Stimulated activated CD4-positive, alpha-beta T cell treated with anti-CD3 and anti-CD28 coated beads, TNF-alpha, amount 100 ng/mL, for 1 hour (primary cell): ENCODE measurements around the gene STK39.
"Not testable (repeated sequence)": the region's sequence is repeated elsewhere in the genome, so short reads cannot be mapped to it uniquely, and the experiment has no call there.

Source experiments
- DNase-seq, 3 donors: peaks; one replicate each; pipeline ENCODE4 v3.0.0-alpha.2; 2020; ENCODE audit warnings: low read depth in 3 of 3, low spot score in 1 of 3

The STK39 gene

DNA sequence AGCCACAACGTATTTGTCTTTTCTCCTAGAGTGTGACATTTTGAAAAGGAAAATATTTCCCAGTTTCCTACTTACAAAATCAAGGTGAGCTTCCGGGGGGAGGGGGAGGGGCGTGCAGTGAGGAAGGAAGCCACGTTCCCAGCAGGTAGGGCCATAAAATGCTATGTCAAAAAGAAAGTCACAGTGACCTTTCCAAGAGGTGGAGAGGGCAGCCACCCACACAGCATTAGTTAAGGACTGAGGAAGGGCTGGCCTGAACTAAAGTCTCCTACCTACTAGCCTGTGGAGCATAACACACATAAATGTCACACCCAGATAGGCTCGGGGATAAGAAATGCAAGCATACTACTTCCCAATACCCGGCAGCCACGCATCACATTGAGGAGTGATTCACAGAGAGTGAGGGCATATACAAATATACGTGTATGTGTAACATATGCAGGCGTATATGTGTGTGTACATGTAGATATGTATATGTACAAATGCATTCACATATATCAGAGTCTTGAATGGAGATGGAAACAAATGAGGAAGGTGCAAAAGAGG, 191.1 kb downstream of the STK39 start:
- no peak for DNase-seq

DNA sequence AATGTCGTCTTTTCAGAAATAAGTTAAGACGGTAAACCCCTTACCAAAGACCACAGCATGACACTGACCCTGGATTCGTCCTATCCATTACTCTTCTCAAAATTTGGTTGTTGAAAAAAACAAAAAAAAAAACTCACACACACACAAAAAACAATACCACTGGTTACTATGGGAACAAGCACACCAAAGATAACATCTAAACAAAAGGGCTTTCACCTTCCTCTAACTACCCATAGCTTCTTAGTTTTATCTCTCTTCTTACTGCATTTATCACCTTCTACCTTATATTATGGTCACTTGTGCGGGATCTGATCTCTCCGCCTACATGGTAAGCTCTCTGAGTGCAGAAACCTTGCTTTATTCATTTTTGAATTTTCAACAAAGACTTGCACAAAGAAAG, 192.7 kb downstream of the STK39 start:
- DNase-seq, result no peak

DNA sequence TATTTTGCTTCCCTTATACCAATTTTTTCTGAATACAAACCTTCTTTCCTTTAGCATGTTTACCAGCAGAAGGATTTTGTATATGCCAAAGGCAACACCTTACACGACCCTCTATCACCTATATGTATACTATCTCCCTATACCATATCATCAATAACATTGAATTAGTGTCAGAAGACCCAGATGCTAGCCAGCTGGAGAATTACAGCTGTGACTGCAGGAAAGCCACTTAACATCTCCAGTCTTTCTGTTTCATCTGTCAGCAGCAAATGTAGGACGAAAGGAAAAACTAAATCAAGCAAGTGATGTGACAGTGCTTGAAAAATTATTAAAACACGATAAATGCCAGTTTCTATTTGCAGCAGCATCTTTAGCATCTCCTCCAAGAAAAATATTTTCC, 193.7 kb downstream of the STK39 start:
- DNase-seq, result no peak

DNA sequence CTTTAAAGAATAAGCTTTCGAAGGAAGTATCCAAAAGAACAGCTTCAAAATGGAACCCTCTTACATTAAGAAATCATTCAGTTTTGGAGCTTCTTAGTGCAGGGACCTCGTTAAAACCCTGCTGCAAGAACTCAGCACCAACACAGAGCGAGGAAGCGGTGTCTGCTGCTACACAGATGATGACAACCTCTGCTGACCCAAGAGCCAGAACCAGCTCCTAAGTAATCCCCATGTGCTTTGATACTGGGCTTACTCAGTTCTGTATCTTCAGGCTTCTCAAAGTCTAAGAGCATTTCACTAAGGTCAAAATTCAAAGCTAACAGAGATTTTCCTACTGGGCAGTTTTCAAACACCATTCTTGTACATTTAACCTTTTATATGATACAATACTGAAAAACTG, 194.6 kb downstream of the STK39 start:
- no peak for DNase-seq

DNA sequence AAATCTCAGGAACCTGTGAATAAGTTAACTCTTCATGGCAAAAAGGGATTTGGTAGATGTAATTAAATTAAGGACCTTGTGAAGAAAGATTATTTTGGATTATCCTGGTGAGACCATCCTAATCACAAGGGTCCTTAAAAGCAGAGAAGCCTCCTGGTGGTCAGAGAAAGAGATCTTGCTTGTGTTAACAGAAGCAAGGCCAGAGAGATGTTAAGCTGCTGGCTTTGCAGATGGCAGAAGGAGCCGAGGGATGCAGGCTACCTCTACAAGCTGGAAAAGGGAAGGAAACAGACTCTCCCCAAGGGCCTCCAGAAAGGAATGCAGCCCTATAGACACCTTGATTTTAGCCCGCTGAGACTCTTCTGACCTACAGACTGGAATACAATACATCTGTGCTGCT, 197.0 kb downstream of the STK39 start:
- DNase-seq, result no peak

DNA sequence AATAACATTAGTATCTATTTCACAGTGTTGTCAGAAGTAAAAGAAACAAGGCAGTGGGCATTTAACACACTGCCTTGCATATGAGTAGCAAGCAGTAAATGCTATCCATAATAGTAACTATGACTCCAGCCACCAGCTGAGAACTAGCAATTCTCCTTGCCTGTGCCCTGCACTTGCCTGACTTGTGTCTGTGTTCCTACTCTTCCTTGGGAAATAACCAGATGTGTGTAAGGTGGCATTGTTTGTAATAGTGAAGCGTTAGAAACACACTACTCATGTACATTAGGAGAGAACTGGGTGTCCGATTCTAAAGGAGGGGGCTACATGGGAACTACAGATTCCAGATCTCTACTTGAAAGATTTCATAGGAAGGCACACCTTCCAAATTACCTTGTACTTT, 197.8 kb downstream of the STK39 start:
- DNase-seq, result no peak

DNA sequence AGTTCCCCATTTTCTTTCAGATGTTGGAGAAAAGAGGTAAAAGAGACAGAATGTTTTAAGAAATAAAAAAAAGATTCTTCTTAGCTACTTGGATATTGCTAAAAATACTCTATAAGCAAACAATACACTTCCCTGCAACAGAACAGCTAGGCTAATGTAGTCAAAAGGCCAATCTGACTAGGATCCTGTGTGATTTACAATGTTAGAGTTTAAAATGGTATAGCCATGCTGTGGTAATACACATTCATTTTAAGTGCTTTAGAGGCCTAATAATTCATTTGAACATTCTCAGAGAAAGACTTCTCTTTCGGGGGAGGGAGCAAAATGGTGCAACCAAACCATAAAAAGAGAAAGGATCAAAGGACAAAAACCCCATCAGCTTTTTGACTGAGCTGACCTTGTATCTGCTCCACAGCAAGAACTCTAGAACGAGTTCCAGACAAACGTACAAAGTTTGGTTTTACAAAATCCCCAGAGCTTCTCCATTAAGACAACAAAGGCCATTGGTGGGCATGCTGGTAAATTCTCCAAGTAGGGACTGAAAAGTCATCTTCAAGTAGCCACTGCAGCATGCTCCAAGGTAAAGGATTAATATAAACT, 200.2 kb downstream of the STK39 start:
- DNase-seq, result no peak

DNA sequence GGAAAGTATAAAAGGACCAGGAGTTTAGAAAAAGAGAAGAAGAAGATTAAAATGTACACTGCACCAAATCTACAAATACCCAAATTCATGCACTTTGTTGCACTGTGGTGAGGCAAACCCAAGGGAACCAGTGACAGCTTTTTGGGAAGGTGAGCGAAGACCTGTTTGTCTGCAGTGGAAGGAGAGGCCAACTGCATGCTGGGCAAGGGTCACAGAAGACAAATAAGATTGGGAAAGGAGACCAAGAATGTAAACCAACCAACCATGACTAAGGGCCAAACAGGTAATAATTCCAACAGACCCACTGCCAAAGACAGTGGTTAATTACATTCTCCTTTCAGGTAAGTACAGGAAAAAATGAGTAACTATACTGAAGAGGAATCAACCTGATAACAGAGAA, 202.8 kb downstream of the STK39 start:
- DNase-seq, result no peak

DNA sequence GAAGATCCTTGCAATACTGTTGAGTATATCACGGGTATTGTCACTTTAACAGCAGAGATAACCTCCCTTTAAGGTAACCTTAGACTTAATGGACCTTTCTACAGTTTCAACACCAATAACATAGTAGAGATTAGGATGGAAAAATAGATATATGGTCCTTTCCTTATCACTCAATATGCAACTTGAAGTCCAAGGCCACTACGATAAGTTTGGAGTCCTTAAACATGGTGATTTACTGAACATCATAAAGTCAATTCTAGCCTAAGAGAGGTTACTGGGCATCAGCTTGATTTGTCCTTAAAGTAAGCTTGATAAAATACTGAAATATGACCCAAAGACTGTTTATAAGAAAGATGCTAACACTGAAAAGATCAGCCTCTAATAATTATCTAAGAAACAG, 203.2 kb downstream of the STK39 start:
- no peak for DNase-seq

DNA sequence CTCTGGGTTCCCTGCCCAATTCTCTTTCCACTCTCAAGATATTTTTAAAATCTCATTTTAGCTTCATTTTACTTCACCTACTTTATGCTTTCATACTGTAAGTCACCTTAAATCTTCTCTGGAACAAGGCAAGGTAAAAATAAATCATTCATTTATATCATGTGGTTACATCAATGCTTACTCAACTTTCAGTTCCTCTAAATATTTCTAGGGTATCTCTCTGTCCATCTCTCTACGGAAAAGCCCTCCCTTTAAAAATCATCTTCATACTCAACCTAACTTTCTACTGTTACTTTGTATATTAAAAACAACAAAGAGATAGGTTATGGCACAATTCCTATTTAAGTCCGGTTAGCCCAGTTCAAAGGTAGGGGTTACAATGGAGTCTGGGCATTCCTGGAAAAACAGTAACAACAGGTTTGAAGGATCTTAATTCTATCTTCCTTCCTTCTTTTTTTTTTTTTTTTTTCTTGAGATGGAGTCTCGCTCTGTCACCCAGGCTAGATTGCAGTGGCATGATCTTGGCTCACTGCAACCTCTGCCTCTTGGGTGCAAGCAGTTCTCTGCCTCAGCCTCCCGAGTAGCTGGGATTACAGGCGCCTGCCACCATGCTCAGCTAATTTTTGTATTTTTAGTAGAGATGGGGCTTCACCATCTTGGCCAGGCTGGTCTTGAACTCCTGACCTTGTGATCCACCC, 205.1 kb downstream of the STK39 start:
- not testable (repeated sequence) for DNase-seq

DNA sequence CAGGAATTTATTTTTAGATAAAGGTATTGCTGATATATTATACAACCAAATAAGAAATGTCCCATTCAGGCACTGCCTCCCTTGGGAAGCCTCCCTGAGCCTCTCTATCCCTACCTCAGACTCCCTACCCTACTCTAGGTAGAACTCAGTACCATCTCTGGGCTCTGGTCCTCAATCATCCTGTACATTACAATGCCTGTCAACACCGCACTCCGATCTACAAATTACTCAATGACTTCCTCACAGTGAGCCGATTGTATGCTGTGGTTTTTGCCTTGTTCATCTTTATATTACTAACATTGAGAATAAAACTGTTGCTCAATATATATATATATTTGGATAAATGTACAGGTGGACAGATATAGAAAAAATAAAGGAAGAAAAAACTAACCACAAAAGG, 207.5 kb downstream of the STK39 start:
- no peak for DNase-seq

DNA sequence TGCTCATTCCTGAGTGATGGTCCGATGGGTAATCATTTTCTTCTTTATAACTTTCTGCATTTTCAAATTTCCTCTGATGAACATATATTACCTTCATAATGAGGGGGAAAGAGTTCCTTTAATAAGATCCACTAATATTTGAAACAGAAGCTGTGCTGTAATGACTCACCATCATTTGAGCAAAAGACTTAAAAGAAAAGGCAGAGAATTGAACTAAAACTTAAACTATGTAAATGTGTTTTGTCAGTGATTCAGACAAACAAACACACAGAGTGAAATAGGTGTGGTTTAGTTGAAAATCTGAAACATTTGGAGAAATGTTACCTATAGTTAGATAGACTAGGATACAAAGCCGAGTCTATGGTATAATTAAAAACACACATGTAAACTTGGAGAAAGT, 209.6 kb downstream of the STK39 start:
- no peak for DNase-seq

DNA sequence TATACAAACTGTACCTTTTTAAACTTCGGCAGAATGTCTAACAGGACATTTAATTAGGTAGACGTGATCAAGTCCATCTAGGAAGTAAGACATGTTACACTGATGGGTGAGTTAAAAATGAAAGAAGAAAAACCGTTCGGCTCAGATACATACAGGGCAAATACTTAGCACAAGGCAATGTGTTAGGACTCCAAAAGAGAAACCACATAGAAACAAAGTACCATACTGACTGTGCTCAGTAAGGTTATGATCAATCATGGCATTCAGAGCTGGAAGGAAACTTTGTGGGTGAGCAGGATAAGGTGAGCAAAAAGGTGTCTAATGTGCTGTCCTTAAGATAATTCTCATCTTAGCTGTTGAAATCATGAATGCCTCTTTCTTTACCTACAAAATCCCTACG, 211.9 kb downstream of the STK39 start:
- DNase-seq, result no peak

DNA sequence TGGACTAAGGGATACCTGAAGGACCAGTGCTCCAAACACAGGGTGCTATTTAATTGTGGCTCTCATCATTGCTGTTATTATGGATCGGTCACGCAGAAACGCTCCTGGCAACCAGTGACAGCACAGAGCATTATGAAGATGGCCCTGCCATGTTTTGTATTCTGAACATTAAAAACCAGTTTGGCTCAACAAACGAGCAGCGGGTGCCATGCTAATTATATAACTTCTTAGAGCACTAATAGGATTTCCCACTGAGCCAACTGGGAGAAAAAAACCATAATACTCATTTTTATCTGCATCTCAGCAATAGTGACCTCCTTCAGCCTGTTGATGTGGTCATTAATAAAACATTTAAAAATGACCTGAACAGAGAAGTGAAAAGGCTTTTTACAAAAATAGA, 212.8 kb downstream of the STK39 start:
- DNase-seq, result no peak

DNA sequence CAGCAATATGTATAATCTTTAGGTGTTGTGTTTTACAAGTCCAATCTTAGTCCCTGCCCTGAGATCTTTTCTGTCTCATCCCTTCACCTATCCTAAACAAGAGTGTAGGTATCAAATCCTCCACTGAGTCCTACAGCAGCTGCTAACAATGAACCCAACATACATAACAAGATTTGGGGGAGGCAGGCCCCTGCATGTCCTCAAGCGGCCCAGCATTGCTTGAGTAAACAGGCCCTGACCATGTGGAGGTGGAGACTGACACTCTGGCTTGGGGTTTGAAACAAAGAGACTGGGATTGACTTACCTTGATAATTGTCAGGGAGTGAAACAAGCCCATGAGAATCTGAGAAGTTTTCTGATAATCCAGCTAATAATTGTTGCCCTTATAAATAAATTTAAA, 213.4 kb downstream of the STK39 start:
- no peak for DNase-seq

DNA sequence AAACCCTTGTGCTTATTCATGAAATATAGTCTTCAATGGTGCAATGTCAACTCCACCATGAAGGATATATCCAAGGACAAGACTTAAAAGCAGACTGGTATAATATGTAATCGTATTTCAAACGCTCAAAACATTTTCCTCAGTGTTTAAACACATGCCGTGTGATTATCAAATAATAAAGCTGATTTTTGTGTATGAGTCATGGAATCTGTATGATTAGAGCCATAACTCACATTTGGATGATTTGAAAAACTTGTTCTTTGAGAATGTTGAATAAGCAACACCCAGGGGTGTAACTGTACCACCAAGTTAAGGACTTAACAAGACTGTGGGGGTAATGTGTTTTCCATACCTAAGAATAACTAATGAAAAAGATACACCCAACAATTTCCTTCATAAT, 215.3 kb downstream of the STK39 start:
- no peak for DNase-seq

DNA sequence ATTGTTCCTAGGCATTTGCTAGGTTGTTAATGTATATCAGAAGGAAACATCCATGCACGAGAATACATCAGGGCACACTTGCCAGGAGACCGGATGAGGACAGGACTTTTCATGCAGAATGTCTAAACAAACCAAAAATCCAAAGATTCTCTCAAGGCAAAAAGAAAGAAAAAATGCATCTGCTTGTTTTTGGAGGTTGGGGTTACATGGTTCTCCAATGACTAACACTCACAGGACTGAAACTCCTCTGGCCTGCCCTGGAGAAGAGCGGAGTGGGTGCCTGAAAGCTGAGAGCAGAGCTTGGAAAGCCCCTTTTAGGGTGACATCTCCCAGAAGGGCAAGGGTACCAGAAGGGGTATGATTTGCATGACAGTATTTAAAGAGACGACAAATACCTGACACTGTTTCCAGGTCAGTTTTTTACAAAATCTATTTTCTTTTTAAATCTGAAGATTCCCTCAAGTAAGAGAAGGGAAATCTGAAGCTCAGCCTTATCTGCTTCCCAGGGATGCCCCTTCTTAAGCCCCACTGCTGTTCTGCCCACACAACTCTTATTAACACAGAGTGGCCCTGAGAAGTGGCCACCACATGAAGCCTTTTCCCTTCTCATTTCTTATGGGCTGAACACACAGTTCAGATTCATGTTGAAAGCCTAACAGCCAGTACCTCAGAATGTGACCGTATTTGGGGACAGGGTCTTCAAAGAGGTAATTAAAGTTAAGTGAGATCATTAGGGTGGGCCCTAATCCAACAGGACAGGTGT, 216.4 kb downstream of the STK39 start:
- no peak for DNase-seq

DNA sequence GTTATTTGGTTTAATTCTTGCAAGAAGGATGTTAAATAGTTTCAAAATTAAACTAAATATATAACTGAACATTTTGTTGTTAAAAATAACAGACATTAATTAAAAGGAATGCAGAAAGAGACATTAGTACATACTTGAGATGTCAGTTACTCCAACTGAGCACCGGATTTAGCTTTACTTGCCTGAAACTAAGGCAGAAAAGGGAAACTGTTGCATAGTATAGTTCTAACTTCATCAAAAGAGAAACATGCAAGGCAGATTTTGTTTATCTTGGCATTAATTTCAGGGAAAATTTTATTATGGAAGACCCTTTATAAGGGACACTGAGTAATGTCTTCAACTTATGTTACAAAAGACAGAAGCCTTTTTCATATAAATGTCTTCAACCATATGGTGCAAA, 218.3 kb downstream of the STK39 start:
- DNase-seq, result no peak

DNA sequence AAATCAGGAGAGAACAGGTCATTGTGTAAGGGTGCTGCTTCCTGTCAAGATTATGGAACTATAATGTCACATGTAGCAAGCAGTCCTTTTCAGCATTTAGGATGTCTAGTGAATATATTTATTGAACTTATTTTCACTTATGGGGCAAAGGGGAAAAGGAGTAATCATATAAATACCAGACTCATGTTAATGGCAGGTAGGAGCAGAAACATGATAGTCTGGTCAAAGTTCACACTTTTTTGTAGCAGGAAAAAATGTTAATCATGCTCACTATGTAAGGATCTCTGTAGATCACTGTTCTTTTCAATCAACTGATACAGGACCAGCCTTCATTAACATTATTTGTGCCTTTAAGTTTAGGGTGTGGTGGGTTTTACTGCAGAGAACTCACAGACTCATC, 219.0 kb downstream of the STK39 start:
- no peak for DNase-seq

DNA sequence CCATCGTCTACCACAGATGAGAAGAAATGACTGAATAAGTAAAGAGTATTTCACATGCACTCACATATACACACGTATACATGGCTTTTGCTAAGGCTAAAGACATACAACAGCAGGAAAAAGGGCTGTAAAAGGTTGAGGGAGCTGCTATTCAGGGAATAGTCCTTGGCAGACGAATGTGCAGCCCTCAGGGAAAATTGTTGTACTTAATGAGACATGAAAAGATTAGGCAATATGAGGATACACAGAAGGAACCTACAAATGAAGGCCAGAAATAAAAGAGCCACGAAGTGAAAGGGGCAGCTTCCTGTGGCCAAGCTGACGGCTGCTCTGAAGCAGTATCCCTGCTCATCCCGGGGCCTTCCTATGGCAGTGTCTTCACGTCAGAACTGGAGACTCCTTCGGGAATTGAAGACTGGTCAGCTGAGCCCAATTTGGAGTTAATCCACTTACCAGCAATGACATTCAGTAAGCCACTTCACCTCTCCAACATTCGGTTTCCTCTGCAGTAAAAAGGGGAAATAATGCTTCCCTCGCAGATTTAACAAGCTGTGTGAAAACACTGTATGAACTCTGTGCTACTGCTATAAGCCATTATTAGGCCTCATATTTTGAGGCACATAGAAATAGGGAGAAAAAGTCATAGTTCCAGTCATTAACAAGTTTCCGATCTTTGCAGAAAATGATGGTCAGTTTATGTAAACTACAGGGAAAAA, 221.8 kb downstream of the STK39 start:
- no peak for DNase-seq

DNA sequence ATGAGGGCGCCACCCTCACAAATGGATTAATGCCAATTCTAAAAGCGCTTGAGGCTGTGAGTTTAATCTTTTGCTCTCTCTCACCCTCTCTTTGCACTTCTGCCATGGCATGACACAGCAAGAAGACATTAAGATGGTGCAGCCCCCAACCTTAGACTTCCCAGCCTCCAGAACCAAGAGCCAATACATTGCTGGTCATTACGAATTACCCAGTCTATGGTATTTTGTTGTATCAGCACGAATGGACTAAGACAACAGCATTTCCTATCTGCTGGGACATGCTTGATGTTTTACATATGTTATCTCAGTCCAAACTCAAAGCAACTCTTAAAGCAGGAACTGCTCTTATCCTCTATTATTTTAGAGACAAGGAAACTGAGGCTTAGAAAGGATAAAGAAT, 222.9 kb downstream of the STK39 start:
- no peak for DNase-seq
